LoVo (cell line): ENCODE results near the gene TPST2.

Experiments used
- DNase-seq: peaks from one replicate; pipeline ENCODE4 v3.0.0-alpha.2; 2016; ENCODE audit warnings: low spot score

Gene TPST2

DNA sequence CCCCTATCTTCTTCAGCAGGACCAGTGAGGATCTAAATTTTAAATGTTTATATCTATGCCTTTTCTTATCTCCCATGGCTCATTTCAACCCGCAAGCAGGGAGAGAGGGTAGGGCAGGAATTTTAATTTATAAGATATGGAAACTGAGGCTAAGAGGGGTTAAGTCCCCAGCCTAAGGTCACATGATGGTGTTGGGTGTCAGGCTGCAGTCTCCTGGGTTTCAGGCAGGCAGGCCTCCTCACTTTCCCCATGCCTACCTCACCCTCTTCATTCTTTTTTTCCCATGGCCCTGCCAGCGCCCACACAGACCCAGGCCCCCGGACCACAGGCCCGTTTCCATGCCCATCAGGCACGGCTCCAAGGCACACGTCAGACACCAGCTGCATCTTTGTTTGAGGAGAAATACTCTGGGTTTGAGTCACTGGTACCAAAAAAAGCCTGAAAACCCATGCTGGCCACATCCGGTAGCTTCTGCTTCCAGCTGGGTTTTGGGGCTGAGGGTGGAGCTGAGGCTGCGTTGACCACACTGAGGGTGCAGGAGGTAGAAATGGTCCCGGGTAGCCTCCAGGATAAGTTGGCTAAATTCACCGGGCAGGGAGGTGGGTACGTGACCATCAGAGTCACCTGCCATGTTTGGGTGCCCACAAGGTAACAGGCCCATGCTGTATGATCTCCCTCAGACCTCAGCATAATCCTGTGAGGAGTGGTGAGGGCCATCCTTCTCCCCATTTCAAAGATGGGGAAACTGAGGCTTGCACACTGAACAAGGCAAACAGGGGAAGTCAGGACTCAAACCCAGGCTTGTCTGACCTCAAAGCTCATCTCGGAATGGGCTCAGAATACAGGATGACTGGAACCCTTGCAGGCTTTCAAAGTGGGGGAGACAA is 20.4 kb upstream of the TPST2 start:
- DNase-seq: no peak

DNA sequence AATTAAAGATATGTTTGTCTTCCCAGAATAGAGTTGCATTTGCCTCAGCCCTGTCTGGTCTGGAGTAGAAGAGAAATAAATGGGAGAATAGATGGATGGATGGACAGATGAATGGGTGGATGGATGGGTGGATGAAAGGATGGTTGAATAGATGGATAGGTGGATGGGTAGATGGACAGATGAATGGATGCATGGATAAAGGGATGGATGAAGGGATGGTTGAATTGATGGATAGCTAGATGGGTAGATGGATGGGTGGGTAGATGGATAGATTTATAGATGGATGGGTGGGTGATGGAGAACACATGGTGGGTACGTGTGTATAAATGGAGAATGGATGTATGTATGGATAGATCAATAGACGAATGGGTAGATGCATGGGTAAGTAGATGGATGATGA is 19.4 kb upstream of the TPST2 start:
- no peak for DNase-seq

DNA sequence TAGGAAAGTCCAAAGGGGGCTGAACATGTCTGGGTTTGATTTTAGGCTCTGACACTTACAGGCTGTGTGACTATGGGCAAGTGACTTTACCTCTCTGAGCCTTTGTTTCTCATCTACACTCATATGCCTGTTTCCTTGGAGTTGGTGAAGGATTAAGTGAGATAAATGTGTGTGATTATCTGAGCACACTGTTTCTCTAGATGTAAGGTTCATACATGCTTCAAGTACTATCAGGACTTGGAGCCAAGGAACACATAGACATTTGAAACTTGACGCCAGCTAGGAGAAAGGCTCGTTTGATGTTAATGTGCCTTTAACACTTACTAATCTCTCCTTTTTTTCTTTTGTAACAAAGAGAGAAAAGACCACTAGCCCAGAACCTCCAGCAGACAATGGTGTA is 18.2 kb upstream of the TPST2 start:
- no peak for DNase-seq

DNA sequence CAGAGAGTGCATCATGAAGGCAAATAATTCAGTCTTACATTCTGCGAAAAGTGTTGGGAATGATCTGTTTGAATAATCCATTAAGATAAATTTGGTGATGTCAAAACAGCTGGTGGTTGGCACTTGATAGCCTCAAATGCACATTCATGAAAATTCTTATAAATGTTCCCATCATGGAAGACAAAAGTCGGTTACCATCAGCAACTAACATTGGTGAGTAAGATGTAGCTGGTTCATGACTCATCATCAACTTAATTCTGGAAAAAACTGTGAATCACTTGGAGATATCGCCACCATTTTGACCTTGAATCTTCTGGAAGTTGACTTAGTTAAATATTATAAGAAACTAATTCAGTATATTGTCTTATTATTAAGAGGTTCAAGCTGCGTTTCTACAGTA is 16.7 kb upstream of the TPST2 start:
- DNase-seq: no peak

DNA sequence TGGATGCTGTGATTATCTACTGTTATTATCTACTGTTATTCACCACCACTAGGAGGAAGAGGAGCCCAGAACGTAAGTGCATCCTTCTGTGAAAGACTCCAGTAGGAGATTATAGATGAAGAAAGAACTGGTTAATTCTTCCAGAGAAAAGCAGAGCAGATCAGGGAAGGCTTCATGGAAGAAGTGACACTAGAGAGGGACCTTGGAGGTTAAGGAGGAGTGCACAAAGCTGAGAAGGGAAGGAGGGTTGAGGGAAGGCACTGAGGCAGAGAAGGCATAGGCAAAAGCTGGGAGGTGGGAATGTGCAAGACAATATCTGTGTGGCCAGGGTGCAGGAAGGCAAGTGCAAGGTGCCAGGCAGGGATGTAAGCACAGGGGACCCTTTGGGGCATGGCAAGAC is 14.4 kb upstream of the TPST2 start:
- DNase-seq: no peak

DNA sequence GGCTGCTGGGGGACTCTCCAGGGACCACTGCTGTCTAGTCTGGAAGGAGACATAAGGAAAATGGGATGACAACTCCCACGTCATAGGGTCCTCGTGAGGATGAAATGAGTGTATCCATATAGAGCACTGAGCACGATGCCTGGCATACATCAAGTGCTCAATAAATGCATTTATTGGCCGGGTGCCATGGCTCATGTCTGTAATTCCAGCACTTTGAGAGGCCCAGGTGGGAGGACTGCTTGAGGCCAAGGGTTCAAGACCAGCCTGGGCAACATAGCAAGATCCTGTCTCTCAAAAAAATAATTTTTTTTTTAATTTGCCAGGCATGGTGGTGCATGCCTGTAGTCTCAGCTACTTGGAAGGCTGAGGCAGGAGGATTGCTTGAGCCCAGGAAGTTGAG is 12.2 kb upstream of the TPST2 start:
- DNase-seq: no peak

DNA sequence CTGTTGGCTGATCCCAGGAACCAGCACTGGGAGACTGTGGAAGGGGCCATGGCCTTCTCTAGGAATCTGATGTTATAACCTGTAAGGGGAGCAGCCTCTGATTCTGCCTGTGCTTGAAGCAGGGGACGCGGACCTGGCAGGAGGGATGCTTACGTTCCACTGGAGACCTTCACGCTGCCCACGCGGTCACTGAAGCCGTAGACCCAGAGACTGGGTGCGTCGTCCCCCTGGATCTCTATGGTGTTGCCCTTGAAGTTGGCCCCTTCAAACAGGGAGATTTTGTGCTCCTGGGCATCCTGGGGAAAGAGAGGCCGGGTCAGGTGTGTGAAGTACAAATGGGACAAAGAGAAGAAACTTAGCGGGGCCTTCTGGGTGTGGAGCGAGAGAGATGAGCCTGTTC is 11.8 kb upstream of the TPST2 start:
- no peak for DNase-seq

DNA sequence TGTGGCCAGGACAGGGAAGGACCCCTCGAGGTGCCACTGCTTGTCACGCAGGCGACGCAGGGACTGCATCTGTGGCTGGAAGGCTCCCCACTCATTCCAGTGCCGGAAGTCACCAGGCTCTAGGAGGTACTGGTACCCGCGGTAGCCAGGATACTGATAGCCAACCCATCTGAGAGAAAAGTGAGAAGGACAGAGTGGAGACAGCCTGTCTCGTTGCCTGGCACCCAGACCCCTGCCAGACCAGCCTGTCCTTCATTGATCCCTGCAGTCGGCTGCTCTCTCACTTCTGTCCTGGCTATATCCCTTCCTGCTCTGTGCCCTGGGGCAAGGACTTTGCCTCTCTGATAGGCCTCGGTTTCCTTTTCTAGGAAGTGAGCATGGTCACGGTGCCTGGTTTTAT is 9.6 kb upstream of the TPST2 start:
- DNase-seq: no peak

DNA sequence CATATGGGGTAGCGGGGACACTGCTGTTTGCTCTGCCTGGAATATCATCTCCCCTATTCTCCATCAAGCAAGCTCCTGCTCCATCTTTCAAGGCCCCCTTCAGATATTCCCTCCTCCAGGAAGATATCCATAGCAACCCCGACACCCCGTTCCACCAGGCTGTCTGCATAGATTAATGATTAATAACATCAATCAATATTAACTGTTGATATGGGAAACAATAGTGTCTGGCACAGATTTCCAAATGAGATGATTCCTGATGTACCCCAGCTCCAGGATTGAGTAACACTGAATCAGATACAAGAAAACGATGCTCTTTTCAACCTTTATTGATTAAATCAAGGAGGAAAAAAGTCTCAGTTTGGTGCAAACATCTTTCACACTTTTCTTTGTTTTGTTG is 7.5 kb upstream of the TPST2 start:
- DNase-seq: no peak

DNA sequence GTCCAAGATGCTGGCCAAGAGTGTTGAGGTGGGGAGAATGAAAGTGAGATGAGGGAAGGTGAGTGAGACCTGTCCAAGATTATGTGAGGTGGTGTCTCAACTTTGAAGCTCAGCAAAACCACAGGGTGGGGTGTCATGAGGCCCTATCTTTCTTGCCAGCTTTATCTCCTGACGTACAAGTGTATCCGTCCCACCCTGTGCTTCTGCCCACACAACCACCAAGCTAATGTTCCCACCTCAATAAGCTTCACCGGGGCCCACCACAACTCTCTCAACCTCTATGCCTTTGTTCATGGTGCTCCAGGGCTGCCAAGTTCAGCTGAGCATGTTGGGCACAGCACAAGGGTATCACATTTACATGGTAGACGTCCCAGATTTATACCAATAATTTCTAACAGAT is 7.1 kb upstream of the TPST2 start:
- no peak for DNase-seq

DNA sequence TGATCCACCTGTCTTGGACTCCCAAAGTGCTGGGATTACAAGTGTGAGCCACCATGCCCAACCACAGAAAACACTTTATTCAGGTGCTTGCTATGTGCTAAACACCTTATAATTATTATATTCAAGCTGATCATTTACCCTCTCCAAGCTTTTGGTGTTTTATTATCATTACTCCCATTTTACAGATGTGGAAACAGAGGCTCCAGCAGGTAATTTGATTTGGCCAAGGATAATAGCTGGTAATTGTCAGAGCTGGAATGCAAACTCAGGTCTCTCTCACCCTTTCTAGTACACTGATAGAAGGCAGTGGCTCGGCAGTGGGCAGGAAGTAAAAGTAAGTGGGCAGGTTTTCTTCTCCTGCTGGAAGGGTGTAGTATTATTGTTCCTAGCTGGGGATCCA is 3.8 kb upstream of the TPST2 start:
- DNase-seq: no peak

DNA sequence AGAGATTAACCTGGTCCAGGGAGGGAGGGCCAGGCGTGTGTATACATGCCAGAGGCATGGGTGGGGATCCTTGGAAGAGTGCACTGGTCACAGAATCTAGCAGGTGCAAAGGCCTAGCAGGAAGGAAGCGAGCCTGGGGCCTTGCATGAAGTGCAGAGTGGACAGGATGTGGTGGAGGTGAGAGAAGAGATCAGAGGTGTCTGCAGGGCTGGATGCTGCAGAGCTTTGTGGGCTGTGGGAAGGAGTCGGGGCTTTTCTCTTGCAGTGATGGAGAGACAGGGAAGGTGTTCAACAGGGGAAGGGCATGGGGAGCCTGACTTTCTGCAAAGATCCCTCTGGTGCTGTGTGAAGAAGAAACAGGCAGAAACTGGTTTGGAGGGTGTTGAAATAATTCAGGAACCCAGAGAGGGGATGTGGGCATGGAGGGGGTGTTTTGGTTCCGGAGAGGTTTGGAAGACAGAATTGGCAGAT is 2.5 kb upstream of the TPST2 start:
- no peak for DNase-seq

DNA sequence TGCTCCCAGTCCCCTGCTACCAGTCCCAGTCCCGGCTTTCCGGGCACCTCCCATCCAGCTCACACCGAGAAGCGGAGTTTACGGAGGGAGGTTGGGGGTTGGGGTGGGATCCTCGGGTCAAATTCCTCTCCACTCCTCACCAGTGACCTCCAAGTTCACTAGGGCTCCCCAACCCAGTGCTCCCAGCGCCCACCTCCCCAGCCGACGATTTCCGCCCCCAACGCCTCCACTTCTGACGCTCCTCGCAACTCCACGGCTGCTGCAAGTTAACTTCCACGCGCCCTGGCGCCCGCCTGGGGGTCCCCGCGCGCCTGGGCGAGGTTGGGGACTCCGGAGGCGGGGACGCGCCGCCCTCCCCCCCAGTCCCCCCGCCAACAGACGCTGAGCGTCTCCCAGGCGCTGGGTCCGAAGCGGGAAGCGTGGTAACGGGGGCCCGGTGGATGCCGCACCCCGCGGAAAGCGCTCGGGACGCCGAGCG is 526 bp downstream of the TPST2 start:
- peak; percentile 13 for DNase-seq

DNA sequence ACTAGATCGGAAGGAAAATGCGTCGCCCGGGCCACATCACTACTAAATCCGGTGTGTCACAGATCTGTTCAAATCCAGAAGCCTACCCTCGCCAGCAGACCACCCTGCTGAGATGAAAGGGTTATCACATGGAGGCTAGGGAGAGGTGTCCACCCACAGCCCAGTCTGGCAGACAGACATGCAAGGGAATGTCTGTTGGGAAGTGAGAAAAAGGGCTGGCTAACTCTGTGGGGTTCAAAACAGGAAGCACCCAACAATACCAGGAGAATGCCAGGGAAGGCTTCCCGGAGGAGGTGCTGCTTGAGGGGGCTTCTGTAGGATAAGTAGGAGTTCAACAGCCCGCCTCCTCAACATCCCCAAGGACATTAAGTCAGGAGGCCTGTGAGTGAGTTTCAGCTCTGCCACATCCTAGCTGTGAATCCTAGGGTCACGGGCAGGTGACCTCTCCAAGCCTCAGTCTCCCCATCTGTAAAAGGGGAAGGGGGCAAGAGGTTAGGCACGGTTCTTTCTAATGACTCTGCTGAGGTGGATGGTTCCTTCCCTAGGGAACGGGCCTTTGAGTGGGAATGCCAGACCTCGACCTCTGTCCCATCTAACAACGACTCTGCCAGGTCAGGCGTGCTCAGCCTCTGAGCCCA is 1.1 kb downstream of the TPST2 start:
- no peak for DNase-seq

DNA sequence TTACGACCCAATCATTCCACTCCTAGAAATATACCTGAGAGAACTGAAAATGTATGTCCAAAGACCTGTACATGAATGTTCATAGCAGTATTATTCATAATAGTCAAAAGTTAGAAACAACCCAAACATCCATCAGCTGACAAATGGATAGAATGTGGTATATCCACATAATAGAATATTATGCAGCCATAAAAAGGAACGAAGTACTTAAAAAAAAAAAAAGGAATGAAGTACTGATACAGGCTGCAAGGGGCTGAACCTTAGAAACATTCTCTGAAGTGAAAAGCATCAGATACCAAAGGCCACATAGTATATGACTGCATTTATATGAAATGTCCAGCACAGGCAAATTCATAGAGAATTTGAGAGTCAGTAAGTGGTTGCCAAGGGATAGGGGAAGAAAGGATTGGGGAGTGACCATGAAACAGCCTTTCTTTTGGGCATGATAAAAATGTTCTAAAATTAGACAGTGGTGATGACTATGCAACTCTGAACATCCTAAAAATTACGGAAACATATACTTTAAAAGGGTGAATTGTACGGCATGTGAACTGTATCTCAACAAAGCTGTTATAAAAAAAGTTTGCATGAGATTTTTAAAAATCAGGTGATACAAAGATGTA is 1.8 kb downstream of the TPST2 start:
- no peak for DNase-seq

DNA sequence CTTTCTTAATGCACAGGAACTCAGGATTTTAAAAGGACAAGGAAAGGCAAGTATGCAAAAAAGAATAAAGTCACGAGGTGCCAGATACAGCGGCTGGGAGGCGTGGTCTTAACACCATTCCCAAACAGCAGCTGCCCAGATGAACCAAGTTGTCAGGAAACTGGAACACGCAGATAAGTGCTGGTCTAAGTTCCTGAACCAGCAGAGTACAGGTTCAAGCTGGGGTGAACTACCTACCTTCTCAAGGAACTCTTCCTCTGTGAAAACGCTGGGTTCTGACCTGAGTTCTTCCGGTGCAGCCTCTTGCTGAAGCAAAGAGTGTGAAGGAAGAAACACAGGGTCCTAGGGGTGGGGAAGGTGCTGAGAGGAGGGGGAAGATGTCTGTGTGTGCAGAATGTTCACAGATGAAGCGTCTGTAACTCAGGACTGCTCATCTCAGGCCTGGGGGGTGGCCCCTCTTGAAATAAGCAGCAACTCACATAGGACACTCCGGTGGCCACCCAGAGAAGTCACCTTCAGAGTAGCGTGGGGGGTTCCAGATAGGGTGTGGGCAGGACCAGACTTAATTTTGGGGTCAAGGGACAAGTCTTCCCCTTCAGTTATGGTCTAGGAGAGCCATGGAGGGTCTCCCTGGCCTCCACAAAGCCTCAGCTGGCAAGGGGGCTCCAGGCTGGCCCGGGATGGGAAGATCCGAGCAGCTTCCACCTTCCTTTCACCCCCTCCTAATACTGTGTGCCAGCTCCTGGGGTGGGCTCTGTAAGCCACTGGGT is 3.2 kb downstream of the TPST2 start:
- DNase-seq: no peak

DNA sequence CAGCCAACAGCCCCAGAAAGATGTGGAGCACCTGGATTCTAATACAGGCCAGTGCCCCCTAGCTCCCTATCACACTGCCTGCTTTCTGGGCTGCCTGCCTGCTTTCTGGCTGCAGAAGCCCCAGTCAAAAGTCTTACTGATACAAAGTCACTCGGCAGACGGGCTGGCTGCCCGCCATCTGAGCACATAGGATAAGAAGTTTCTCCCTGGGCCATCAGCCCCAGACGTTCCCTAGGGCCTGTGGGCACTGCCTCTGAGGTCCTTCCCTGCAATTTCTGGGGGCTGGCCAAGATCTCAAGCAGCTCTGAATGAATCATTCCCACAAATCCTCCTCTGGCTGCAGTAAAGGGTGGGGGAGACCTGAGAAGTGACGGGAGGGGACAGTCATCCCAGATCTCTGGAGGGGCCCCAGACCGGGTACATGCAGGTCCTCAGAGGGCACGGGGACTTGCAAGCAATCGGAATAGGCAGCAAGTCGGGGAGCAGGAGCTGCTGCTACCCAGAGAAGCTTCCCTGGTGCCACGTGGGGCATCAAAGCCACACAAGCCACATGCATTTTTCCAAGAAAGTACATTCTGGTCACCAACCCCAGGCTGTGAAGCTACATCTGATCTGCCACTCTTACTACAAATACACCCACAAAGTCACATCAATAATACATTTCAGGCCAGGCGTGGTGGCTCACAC is 4.7 kb downstream of the TPST2 start:
- peak; percentile 36 for DNase-seq

DNA sequence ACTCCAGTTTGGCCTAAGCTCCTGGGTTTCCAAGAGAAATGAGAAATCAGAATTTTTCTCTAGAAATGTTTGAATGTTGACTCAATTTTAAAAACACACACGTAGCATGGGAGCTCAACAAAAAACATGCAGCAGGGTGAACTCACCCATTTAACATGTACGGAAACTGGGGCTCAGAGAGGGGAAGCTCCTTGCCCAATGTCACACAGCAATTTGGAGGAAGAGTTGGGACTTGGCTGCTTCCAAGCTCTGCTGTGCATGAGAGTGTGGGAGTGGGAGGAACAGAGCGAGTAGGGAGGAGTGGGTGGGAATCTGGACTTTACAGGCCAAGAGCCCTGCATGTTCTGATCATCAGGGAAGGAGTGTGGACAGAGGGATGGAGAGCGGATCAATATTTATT is 5.9 kb downstream of the TPST2 start:
- DNase-seq: no peak

DNA sequence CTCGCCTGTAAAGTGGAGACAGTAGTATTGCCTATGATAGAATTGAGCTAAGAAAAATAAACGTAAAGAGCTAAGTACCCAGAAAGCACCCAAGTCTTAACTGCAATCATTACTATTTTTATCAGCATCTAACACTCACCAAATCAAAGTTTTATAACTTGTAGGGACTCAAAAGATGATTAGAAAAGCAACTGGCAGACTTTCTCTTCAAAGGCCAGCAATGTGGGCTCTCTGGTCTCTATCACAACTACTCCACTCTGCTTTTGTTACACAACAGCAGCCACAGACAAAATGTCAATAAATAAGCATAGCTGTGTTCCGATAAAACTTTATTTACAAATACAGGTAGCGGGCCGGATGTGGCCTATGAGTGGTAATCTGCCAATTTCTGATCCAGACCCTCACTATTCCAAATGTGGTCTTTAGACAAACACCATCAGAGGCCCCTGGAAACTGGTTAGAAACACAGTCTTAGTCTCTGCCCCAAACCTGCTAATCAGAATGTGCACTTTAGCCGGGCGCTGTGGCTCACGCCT is 8.2 kb downstream of the TPST2 start:
- no peak for DNase-seq

DNA sequence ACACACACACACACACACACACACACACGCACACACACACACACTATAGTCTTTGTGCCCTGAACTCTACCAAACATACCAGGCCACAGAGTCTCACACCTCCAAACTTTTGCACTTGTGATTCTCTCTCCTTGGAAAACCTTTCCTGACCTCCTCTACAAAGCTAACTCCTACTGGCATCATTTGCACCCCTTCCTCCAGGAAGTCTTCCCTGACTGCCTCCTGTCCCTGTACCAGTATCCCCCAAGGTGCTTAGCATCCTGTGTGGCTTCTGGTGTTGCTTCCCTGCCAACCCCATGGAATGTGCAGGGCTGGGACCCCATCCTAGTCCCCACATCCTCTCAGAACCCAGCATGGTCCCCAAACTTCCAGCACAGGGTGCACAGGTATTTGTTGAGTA is 8.9 kb downstream of the TPST2 start:
- no peak for DNase-seq

DNA sequence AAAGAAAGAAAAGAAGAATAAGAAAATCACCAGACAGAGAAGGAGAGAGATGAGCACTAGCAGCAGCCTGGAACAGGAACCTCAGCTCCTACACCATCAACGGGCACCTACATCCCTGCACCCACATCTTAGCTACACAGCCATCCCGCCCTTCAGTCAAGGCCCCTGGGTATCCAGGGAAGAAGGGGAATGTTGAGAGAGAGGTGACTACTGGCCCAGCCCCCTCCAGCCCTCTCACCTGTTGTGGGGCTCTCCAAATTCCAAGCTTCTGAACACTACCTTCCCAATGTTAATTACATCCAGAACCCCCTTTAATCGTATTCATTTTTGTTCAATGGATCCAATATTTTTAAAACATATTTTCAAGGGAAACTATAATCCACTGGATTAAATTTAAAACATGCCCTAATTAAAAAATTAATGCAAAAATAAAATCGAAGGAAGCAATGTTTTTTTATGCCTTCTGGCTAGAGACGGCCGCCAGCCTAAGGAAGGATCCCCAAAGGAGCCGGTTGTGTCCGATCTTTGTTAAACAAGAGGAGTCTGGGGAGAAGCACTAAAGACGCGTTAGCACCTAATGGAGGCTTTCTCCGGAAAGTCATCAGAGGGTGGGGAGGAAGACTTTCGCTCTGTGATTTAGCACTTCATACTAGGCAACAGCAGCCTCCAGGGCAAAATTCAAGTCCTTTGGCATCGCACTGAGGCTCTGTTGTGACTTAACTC is 9.5 kb downstream of the TPST2 start:
- no peak for DNase-seq
